OCI-LY7 (cell line): ENCODE measurements around the gene LHFPL2. TPM values are rescaled to one million over a fixed set of nuclear protein-coding genes. Genes with fewer than 3 reads are reported as not detected.
"Not testable (repeated sequence)": the region's sequence is repeated elsewhere in the genome, so short reads cannot be mapped to it uniquely, and the experiment has no call there.

ENCODE experiments used
- BruUV-seq: library from RNA; stranded (reverse); fragments of 400-500 nt; replicated peaks from 2 replicates; lab custom pipeline; 2021; lab: Mats Ljungman, UMichigan
- CTCF ChIA-PET: fragments of 300-600 bp; sonication (Branson Sonifier 250); formaldehyde crosslinking; loops from one replicate; lab custom pipeline; 2022; ENCODE audit warnings: antibody characterized with exemption; ENCODE audit not compliant: unreplicated experiment; lab: Charles Lee
- POLR2A ChIA-PET: fragments of 300-600 bp; sonication (Branson Sonifier 250); formaldehyde crosslinking; loops from one replicate; lab custom pipeline; 2022; ENCODE audit warnings: antibody characterized with exemption; lab: Charles Lee
- DNase-seq: peaks from one replicate; pipeline ENCODE4 v3.0.0-alpha.2; 2015; ENCODE audit warnings: low spot score
- H2AFZ ChIP-seq: fragments of 200-600 bp; sonication (generic), shearing (Covaris generic); 2 replicates; pipeline ENCODE4 v1.6.1; 2014; ENCODE audit warnings: mild to moderate bottlenecking, antibody characterized with exemption, low read length, moderate library complexity
- H3K27ac ChIP-seq: fragments of 200-600 bp; sonication (generic); 2 replicates; pipeline ENCODE4 v1.5.1; 2014; ENCODE audit warnings: mixed run types, low read depth, mild to moderate bottlenecking, moderate library complexity, low read length, inconsistent platforms; ENCODE audit not compliant: poor library complexity, severe bottlenecking
- H3K36me3 ChIP-seq: fragments of 200-600 bp; sonication (generic); 2 replicates; pipeline ENCODE4 v1.6.1; 2014; ENCODE audit warnings: mild to moderate bottlenecking, antibody characterized with exemption, low read length, moderate library complexity, mixed read lengths; ENCODE audit not compliant: insufficient read depth
- H3K4me1 ChIP-seq: fragments of 200-600 bp; sonication (generic); 2 replicates; pipeline ENCODE4 v1.5.1; 2014; ENCODE audit warnings: mild to moderate bottlenecking, low read length; ENCODE audit not compliant: insufficient read depth, poor library complexity, severe bottlenecking
- H3K4me2 ChIP-seq: fragments of 200-600 bp; sonication (generic); 2 replicates; pipeline ENCODE4 v1.6.1; 2014; ENCODE audit warnings: mild to moderate bottlenecking, low read length
- H3K4me3 ChIP-seq: fragments of 200-600 bp; sonication (generic); 2 replicates; pipeline ENCODE4 v1.5.1; 2014; ENCODE audit warnings: mild to moderate bottlenecking, low read depth, low read length; ENCODE audit not compliant: poor library complexity, severe bottlenecking
- H3K79me2 ChIP-seq: fragments of 200-600 bp; sonication (generic); 2 replicates; pipeline ENCODE4 v1.6.1; 2016; ENCODE audit warnings: low read depth, mild to moderate bottlenecking, low read length, moderate library complexity, mixed read lengths; ENCODE audit not compliant: insufficient read depth
- H3K9me2 ChIP-seq: fragments of 200-600 bp; sonication (generic); 2 replicates; pipeline ENCODE4 v1.6.1; 2016; ENCODE audit warnings: mild to moderate bottlenecking, low read length, mixed read lengths; ENCODE audit not compliant: insufficient read depth
- H3K9me3 ChIP-seq: fragments of 200-600 bp; sonication (generic); 2 replicates; pipeline ENCODE4 v1.6.1; 2014; ENCODE audit warnings: mild to moderate bottlenecking, mixed run types, low read length, mixed read lengths
- H4K20me1 ChIP-seq: fragments of 200-600 bp; sonication (generic); 2 replicates; pipeline ENCODE4 v1.6.1; 2014; ENCODE audit warnings: mild to moderate bottlenecking, antibody characterized with exemption, low read length, moderate library complexity, mixed read lengths; ENCODE audit not compliant: insufficient read depth
- EZH2phosphoT487 ChIP-seq: fragments of 200-600 bp; sonication (generic); IDR thresholded peaks from 2 replicates; pipeline ENCODE4 v1.6.1; 2018; ENCODE audit warnings: low read depth, borderline replicate concordance, mild to moderate bottlenecking, mixed run types, antibody characterized with exemption, low read length, moderate library complexity, mixed read lengths
- intact Hi-C: fragments of 100-400 bp; cut with micrococcal nuclease; formaldehyde crosslinking; loops from one replicate; pipeline ENCODE4 v1.10.0; 2022; ENCODE audit not compliant: unreplicated experiment
- total RNA-seq, 2 experiments: library from RNA; depleted of rRNA in 1 of 2; stranded (reverse); fragments of >200 nt in 1 of 2; shearing (Covaris generic) in 1 of 2; gene quantifications; 2 replicates each; pipeline ENCODE4 v1.2.3, GENCODE V29; 2014 to 2022
- TF ChIP-seq, protein P1 (sequence below): fragments of 200-600 bp; sonication (generic); conservative IDR thresholded peaks from 2 replicates; pipeline ENCODE4 v1.5.1; 2014; ENCODE audit warnings: mild to moderate bottlenecking, antibody characterized with exemption, low read length, moderate library complexity, mixed read lengths

The LHFPL2 gene
- total RNA-seq, 2 experiments from 2014 or later = 12.2 to 24.0 TPM

- intact Hi-C loops = no loop called here
- POLR2A ChIA-PET = interaction anchor here (0.9 to 1.2 kb wide), 3 partner anchors 15 to 80 kb away, joined by 3 to 4 read pairs (median 3); no protein-coding TSS in a partner anchor
Measured at GRCh38 chr5:78667461-78668103, 19.0 kb upstream of the LHFPL2 start.

DNA sequence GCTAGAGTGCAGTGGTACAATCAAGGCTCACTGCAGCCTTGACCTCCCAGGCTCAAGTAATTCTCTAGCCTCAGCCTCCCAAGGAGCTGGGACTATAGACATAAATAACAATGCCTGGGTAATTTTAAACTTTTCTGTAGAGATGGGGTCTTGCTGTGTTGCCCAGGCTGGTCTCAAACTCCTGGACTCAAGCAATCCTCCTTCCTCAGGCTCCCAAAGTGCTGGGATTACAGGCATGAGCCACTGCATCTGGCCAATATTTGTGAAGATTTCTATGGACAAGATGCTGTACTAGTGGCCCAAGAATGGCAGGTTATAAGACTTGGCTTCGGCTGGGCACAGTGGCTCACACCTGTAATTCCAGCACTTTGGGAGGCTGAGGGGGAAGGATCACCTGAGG, 18.4 kb upstream of the LHFPL2 start:
- H4K20me1 ChIP-seq, H3K27ac ChIP-seq, H2AFZ ChIP-seq, DNase-seq, intact Hi-C loops, CTCF ChIA-PET, H3K79me2 ChIP-seq, H3K4me2 ChIP-seq, H3K36me3 ChIP-seq, H3K9me3 ChIP-seq, BruUV-seq, H3K4me3 ChIP-seq, H3K9me2 ChIP-seq: not testable (repeated sequence)
- POLR2A ChIA-PET = interaction anchor here (0.7 kb wide), 1 partner anchor 113 kb away, joined by 7 read pairs; no protein-coding TSS in a partner anchor
- peaks cover 46% of the 10 kb centered on the region for H3K4me1 ChIP-seq

More at GRCh38 chr5:78667461-78668103, 19.0 kb upstream of the LHFPL2 start:
- Histone ChIP-seq H3K9me2 (no peaks in the 10 kb centered on the region), H3K79me2 (no peaks in the 10 kb centered on the region), H3K4me2 (0 out of 2 replicates have a peak overlapping the region, but pooled peaks have one; percentile 0), H3K9me3 (no peaks in the 10 kb centered on the region), H2AFZ (no peak overlapping the region), H4K20me1 (no peaks in the 10 kb centered on the region), H3K4me3 (no peak overlapping the region), H3K27ac (no peak overlapping the region), H3K4me1 (peaks cover 40% of the 10 kb centered on the region), H3K36me3 (no peaks in the 10 kb centered on the region)
- DNase-seq = no peak
- BruUV-seq = no TSS peak
- TF ChIP-seq, protein P1, sequence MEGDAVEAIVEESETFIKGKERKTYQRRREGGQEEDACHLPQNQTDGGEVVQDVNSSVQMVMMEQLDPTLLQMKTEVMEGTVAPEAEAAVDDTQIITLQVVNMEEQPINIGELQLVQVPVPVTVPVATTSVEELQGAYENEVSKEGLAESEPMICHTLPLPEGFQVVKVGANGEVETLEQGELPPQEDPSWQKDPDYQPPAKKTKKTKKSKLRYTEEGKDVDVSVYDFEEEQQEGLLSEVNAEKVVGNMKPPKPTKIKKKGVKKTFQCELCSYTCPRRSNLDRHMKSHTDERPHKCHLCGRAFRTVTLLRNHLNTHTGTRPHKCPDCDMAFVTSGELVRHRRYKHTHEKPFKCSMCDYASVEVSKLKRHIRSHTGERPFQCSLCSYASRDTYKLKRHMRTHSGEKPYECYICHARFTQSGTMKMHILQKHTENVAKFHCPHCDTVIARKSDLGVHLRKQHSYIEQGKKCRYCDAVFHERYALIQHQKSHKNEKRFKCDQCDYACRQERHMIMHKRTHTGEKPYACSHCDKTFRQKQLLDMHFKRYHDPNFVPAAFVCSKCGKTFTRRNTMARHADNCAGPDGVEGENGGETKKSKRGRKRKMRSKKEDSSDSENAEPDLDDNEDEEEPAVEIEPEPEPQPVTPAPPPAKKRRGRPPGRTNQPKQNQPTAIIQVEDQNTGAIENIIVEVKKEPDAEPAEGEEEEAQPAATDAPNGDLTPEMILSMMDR = no peak
- TF ChIP-seq EZH2phosphoT487 = no peak
- CTCF ChIA-PET = no interaction called here

DNA sequence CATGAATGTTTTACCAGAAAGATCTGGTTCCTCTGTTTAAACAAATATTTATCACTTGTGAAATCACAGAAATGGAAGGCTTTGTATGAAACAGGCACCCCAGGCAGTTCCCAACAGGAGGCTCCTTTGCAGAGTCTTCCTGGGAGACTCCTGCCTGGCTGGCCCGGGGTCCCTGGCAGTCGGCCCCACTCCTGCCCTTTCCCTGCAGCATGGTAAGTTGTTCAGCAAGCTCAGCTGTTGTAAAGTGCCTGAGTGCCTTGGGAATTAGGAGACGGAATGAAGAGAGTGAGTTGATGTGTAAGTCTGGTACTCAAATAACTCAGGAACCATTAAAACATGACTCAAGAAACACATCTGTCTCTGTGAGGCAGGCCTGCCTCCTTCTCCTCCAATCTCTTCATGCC, 17.5 kb upstream of the LHFPL2 start:
- Histone ChIP-seq H2AFZ (no peak overlapping the region), H3K4me1 (peaks cover 55% of the 10 kb centered on the region), H3K9me2 (no peaks in the 10 kb centered on the region), H3K36me3 (no peaks in the 10 kb centered on the region), H3K9me3 (no peaks in the 10 kb centered on the region), H3K4me2 (no peak overlapping the region), H3K27ac (no peak overlapping the region), H4K20me1 (no peaks in the 10 kb centered on the region), H3K4me3 (no peak overlapping the region), H3K79me2 (no peaks in the 10 kb centered on the region)
- no peak for DNase-seq
- BruUV-seq = no TSS peak
- CTCF ChIA-PET = no interaction called here
- POLR2A ChIA-PET = interaction anchor here (0.6 to 1.6 kb wide), 4 partner anchors 10 to 242 kb away, joined by 3 to 7 read pairs (median 4); no protein-coding TSS in a partner anchor
- TF ChIP-seq, protein P1 = no peak
- no peak for TF ChIP-seq EZH2phosphoT487
- intact Hi-C loops = no loop called here
